GM23338 (cell line): ENCODE measurements around the gene TRIM49D1.
"Not testable (repeated sequence)": the region's sequence is repeated elsewhere in the genome, so short reads cannot be mapped to it uniquely, and the experiment has no call there.

Experiments used
- CTCF ChIP-seq, 2 experiments: fragments of 200-600 bp in 1 of 2; sonication (generic) in 1 of 2; conservative IDR thresholded peaks; 2 replicates each; pipeline versions ENCODE4 v1.5.1 to v1.6.1; 2016 to 2017; ENCODE audit warnings: antibody characterized with exemption in 2 of 2, low read depth in 2 of 2, mild to moderate bottlenecking in 2 of 2, moderate library complexity in 1 of 2
- ETS1 ChIP-seq: IDR thresholded peaks from 2 replicates; pipeline ENCODE4 v1.6.1; 2016; ENCODE audit warnings: antibody characterized with exemption
- EZH2 ChIP-seq: fragments of 200-600 bp; sonication (generic); IDR thresholded peaks from one replicate; pipeline ENCODE4 v1.8.0; 2017; ENCODE audit warnings: antibody characterized with exemption, mild to moderate bottlenecking, low read depth; ENCODE audit not compliant: unreplicated experiment
- EZH2phosphoT487 ChIP-seq: fragments of 200-600 bp; sonication (generic); IDR thresholded peaks from one replicate; pipeline ENCODE4 v1.8.1; 2018; ENCODE audit warnings: antibody characterized with exemption; ENCODE audit not compliant: unreplicated experiment
- JUNB ChIP-seq: IDR thresholded peaks from one replicate; pipeline ENCODE4 v1.6.1; 2016; ENCODE audit warnings: antibody characterized with exemption; ENCODE audit not compliant: unreplicated experiment
- NANOG ChIP-seq: IDR thresholded peaks from 2 replicates; pipeline ENCODE4 v1.6.1; 2016; ENCODE audit warnings: antibody characterized with exemption, borderline replicate concordance
- POLR2AphosphoS5 ChIP-seq: IDR thresholded peaks from 2 replicates; pipeline ENCODE4 v1.6.1; 2016; ENCODE audit warnings: antibody characterized with exemption, low read depth
- REST ChIP-seq: IDR thresholded peaks from one replicate; pipeline ENCODE4 v1.6.1; 2018; ENCODE audit warnings: antibody characterized with exemption; ENCODE audit not compliant: unreplicated experiment
- STAT1 ChIP-seq: IDR thresholded peaks from one replicate; pipeline ENCODE4 v1.6.1; 2016; ENCODE audit warnings: antibody characterized with exemption; ENCODE audit not compliant: unreplicated experiment

- not testable (repeated sequence) for TF ChIP-seq POLR2AphosphoS5; CTCF (conservative IDR thresholded peaks at IDR 0.05; ENCODE audit: low read depth in 2 of 2); EZH2; STAT1; REST; JUNB; NANOG; EZH2phosphoT487; ETS1
Measured at GRCh38 chr11:89960833-89961232, 38.8 kb upstream of the TRIM49D1 start.
